ENCODE measurements around the gene GIT2.

GIT2 gene

DNA sequence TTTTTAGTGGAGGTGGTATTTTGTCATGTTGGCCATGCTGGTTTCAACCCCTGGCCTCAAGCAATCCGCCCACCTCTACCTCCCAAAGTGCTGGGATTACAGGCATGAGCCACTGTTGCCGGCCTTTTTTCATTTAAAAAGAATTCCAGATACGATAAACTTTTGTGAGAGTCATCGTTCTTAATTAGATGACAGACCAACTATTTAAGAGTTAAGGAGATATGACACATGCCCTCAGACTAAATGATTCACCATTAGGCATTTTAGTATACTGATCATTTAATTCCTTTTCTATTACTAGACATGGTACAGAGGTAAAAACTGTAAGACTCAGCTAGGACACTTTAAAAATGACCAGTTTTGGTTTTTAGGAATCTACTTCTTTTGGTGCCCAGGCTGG is 5.4 kb upstream of the GIT2 start:
- TF ChIP-seq, protein P1, sequence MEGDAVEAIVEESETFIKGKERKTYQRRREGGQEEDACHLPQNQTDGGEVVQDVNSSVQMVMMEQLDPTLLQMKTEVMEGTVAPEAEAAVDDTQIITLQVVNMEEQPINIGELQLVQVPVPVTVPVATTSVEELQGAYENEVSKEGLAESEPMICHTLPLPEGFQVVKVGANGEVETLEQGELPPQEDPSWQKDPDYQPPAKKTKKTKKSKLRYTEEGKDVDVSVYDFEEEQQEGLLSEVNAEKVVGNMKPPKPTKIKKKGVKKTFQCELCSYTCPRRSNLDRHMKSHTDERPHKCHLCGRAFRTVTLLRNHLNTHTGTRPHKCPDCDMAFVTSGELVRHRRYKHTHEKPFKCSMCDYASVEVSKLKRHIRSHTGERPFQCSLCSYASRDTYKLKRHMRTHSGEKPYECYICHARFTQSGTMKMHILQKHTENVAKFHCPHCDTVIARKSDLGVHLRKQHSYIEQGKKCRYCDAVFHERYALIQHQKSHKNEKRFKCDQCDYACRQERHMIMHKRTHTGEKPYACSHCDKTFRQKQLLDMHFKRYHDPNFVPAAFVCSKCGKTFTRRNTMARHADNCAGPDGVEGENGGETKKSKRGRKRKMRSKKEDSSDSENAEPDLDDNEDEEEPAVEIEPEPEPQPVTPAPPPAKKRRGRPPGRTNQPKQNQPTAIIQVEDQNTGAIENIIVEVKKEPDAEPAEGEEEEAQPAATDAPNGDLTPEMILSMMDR (IDR thresholded peaks at IDR 0.05), result no peak

DNA sequence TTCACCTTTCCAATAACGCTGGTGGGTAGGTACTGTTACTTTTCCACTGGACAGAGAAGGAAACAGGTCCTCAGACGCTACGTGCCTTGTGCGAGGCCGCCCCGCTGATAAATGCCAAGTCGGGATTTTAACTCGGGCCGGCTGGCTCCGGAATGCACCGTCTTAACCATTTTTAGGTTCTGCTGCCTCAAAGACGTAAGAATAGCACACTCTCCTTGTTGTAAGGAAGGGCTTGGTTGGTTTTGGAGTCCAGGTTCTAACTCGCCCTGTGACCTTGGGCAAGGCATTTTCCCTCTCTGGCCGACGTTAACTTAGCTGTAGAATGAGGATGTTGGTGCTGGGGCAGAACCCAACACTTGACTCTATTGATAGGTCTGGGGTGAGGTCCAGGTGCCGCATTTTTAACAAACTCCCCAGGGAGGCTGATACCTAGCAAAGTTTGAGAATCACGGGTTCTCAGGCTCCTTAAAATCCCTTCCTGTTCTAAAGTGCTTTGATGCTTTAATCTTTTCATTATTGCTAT is 3.9 kb upstream of the GIT2 start:
- TF ChIP-seq, protein P1 (IDR thresholded peaks at IDR 0.05), result no peak

DNA sequence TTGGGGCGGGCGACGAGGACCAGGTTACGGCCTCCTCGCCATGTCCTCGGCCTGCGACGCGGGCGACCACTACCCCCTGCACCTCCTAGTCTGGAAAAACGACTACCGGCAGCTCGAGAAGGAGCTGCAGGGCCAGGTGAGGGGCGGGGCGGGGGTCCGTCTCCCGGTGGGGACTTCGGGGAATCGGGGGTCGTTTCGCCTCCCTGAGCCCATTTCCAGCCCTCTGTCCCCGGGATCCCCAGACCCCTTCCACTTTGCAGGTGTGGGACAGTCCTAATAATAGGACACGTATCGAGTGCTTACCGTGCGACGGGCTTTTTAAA is 3.4 kb upstream of the GIT2 start:
- TF ChIP-seq, protein P1 (IDR thresholded peaks at IDR 0.05), result no peak

DNA sequence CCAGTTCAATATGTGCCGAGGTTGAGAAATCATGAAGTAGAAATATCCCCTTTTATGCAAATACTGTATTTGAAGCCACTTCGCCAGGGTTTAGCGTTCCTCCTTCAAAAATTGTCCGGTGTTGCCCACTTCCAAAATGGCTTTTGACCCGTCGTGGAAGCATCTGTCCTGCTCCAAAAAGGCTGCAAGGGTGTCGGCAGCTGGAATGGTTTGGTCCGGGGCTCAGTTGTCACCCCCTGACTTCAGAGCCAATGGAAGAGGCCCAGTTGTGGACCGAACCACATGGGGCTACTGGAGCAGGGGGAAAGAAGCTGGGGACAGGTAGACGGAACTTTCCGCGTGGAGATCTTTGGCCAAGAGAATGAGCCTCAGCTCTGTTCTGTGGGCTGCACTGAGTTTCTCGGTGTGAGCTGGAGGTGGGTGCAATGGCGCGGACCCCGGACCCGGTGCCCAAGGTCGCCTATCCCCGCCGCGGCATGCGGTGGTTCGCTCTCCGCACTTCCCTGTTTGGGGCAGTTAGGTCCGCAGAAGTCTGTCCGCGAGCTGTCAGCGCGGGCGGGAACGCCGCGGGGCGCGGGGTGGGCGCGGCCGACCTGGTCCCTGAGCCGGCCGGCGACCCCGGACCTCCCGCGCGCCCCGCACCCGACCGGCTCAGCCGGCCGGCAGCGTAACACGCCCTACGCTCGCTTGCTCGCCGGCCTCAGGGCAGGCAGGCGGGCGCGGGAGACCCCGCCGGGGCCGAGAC is 2.9 kb upstream of the GIT2 start, which contains the start of gene ANKRD13A:
Gene ANKRD13A (plus strand): TSS at position 527 of the 745 bp plus-strand sequence. CDS start 259 bp downstream, outside the sequence.
- TF ChIP-seq, protein P1 (IDR thresholded peaks at IDR 0.05), result no peak

DNA sequence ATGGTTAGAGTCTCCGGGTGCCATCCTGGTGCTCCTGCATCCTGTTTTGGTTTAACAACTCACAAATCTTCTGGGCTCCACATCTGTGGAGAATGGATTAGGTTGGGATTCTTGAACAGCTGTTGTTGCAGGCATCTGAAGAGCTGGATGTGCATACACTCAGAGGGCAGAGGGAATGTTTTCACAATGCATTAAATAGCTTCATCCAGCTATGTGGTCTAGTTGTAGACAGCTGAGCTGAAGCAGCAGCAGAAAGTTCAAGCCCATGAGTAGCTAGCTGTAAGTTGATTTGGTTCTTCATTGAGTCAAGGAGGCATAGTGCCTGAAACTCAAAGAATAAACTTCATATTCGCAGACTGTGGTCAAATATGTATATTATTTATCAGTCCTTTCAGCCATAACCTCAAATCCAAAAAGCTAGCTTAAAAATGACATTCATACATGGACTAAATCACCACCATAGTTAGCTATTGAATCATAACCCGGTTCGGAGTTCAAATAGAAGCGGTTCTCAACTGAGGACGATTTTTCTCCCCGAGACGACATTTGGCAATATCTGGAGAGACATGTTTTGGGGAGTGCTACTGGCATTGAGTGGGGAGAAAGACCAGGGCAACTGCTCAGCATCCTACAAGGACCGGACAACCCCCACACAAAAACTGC is 2.2 kb upstream of the GIT2 start:
- TF ChIP-seq, protein P1 (IDR thresholded peaks at IDR 0.05), result no peak

DNA sequence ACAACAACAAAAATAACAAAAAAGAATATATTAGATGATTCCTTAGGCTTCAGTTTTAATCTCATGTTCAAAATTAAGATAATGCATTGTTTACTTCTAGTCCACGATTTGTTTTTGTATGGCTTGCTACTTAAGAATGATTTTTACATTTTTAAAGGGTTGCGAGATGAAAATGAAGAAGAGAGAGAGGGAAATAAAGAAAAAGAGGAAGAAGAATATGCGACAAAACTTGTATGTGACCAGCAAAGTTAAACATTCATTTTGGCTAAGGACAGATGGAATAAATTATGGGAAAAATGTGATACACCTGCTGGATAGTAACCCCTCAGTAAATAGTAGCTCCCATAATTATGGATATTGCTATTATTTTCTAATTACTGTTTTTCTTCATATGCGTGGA is 1.2 kb upstream of the GIT2 start:
- TF ChIP-seq, protein P1 (IDR thresholded peaks at IDR 0.05), result no peak

DNA sequence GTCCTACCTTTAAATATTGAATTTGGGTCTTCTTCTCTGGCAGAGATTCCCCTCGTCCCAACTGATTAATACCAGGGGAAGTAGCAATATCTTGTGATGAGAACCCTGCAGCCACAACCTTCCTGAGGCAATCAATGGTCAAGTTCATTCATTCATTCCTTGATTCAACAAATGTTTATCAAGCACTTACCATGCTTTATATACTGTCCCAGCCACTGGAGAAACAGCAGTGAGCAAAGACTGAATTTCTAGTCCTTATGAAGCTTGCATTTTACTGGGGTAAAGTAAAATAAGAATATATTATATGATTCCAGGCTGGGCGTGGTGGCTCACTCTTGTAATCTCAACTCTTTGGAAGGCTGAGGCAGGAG is 300 bp upstream of the GIT2 start:
- TF ChIP-seq, protein P1 (IDR thresholded peaks at IDR 0.05), result no peak

Measured in LNCAP (cell line).